HL-60/S4 treated with phorbol 12-myristate 13-acetate at 8.2 ng/mL for 4 days and 3 days (cell line): ENCODE results near the gene EVC.
"Not testable (repeated sequence)": the region's sequence is repeated elsewhere in the genome, so short reads cannot be mapped to it uniquely, and the experiment has no call there.

ENCODE experiments used
- in situ Hi-C: fragments of 300-500 bp; cut with MboI; formaldehyde crosslinking; loops from 2 replicates; pipeline ENCODE4 v1.15.0; 2022; ENCODE audit warnings: low sequenced_read_pairs

Gene EVC

GRCh38 chr4:5707778-5708448 is 3.1 kb upstream of the EVC start:
- in situ Hi-C loops, result no loop called here

DNA sequence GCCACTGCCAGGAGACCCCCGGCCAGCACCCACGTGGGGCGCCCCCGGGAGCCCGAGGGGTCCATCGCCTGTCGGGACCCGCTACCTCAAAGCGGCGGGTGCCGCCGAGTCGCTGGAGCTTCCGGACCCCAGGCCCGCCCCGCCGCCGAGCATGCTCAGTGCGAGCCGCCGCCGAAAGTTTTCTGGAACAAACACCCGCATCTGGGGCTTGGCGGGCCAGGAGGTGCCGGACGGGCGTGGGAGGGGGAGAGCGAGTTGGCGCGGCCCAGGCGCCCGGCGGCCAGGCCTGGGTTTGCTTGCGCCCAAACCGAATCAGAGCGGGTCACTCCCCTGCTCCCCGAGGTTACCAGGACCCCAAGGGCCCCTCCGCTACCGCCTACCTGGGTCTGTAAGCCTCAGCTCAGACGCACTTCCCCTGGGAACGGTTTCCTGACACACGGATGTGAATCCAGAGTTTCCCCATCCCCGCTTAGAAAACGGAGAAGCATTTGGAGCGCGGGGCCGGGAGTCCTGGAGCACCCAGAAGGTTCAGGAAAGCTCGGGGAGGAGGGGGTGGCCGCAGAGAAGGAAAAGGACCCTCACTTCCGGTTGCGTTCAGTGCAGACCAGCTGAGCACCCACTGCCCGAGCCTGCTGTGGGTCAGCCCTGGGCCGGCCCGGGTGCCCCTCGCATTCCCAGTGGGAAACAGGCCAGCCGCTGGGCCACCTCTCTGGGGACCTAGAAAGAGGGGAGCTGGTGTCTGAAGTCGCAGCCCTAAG is 2.4 kb upstream of the EVC start, which contains the start of gene EVC2:
TSS of gene EVC2 (minus strand) at position 111 of the 758 bp plus-strand sequence. CDS start at position 65, 46 bp downstream.
- in situ Hi-C loops, result no loop called here

DNA sequence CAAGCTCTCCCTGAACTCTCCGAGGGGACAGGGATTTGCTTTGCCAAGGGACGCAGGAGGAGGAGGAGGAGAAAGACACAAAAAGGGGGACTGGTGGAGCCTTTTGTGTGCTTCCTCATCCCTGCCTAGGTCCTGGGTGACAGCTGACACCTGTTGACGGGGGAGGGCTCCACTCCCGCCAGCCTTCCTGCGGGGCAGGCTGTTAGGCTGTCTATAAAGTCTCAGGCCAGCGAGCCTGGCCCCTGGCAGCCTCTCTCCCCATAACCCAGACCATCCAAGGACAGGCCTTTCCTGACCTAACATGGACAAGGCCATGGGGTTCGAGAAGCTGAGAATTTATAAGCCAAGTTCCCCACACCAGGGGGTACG is 1.8 kb upstream of the EVC start:
- in situ Hi-C loops, result no loop called here

DNA sequence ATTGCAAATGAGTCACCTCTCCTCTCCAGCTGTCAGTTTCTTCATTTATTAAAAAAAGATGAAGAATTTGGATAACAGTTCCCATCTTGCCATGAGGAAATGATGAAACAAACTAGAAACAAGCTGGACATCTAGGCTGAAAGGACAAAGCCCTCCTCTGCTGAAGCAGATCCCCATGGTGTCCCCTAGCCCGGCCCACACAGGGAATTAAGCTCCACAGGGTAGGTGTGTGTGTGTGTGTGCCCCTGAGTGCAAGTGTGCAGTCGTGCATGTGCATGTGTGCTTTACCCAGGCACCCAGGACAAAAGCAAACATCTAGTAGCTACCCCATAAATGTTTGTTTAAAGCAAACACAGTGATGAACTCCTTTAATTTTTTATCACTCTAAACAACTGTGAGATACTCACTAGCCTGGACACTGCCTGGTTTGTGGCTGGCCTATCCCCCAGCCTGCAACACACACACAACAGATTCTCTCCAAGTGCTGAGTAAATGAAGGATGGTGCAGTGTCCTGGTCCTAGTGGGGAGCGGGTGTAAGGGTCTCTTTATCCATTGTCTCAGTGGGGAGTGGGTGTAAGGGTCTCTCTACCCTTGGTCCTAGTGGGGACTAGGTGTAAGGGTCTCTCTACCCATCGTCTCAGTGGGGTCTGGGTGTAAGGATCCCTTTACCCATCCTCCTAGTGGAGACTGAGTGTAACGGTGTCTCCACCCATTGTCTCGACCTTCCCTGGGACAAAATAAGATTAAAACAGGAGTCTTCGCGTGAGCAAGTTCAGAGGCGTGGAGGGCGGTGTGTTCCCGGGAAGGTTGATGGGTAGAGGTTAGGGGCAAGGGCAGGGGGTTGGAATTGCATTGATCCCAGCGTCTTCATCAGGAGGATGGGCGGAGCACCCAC is 688 bp upstream of the EVC start:
- in situ Hi-C loops, result no loop called here

GRCh38 chr4:5711479-5712184 is 631 bp downstream of the EVC start:
- in situ Hi-C loops, result no loop called here

- in situ Hi-C loops, result no loop called here
Measured at GRCh38 chr4:5712517-5712916, 1.5 kb downstream of the EVC start.

GRCh38 chr4:5712931-5713330 is 1.9 kb downstream of the EVC start:
- in situ Hi-C loops, result no loop called here

DNA sequence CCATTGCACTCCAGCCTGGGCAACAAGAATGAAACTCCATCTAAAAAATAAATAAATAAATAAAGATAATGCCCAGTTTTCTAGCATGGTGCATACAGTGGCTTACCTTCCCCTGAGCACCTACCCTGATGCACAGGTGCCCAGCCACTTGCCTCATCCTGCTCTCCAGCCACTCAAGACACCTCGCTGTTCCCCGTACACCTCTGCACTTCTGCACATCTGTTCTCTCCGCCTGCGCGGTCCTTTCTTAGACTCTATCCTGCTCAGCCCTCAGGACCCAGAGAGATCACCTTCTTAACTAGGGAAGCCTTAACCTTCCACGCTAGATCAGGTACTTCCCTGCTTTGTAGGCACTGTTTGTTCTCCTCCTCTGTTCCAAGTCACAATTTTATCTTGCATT is 2.9 kb downstream of the EVC start:
- in situ Hi-C loops, result no loop called here

GRCh38 chr4:5715357-5715756 is 4.4 kb downstream of the EVC start:
- in situ Hi-C loops, result no loop called here

DNA sequence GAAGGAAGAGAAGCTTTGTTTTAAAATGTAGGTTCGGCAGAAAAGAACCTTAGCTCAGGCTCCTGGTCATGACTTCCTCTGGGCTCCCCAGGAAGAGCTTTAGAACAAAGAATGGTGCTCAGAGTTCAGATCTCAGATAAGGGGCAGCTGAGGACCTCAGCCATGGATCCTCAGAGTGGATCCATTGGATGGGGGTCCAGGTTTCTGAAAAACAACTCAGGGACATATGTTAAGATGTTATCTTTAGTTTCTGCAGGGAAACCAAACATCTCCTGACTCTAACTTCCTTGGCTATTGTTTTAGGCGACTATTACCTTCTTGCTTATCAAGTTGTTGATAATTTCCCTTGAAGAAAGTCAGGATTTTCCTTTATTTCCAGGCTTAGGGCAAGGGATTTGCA is 5.4 kb downstream of the EVC start:
- in situ Hi-C loops, result no loop called here

DNA sequence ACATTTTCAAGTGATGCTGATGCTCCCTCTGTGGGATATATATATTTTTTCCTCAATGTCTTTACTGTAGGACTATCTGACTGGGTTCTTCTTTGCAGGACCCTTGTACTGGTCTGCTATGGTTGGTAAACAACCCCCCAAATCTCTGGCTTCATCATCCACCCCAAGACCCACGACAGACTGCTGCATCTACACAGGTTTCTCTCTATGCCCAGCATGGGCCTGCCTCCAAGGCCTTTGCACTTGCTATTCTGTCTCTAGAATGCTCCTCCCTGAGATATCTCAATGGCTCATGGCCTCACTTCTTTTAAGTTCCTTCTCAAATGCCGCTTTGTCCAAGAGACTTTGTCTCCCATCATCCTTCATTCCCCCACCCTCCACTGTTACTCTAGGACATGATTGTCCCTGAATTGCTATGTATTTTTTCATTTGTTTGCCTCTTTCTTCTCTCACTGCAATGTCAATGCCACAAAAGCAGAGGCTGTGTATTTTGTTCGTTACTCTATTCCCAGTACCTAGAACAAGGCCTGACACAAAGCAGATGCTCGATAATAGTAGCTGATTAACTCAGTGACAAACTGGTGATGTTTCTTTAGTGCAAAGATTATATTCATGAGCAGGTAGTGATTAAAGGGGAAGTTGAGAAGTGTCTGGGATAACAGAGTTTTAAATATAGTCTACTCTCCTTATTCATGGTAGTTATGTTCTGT is 6.6 kb downstream of the EVC start:
- in situ Hi-C loops, result no loop called here

GRCh38 chr4:5718411-5718810 is 7.4 kb downstream of the EVC start:
- in situ Hi-C loops, result no loop called here

- in situ Hi-C loops, result no loop called here
Measured at GRCh38 chr4:5719350-5720055, 8.5 kb downstream of the EVC start.

- in situ Hi-C loops, result no loop called here
Measured at GRCh38 chr4:5720157-5720850, 9.3 kb downstream of the EVC start.

DNA sequence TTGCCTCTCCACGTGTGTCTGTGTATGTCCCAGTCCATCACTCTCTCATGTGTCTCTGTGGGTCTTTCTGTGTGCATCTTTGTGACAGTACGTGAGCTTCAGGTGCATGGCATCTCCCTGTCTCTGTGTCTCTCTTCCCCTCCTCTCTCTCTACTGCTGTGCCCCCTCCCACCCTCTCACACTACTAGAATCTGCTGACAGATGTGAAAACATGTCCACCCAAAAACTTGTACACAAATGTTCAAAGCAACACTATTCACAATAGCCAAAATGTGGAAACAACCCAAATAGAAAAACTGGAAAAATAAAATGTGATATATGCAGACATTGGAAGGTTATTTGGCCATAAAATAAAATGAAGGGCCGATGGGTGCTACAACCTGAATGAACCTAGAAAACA is 10.0 kb downstream of the EVC start:
- in situ Hi-C loops, result no loop called here

GRCh38 chr4:5721923-5722322 is 10.9 kb downstream of the EVC start:
- in situ Hi-C loops, result no loop called here

GRCh38 chr4:5722328-5722727 is 11.3 kb downstream of the EVC start:
- in situ Hi-C loops, result no loop called here

- in situ Hi-C loops, result no loop called here
Measured at GRCh38 chr4:5724377-5724776, 13.4 kb downstream of the EVC start.

- in situ Hi-C loops, result not testable (repeated sequence)
Measured at GRCh38 chr4:5728412-5728811, 17.4 kb downstream of the EVC start.
